ENCODE data around the gene PRSS2. TPM values are rescaled to one million over a fixed set of nuclear protein-coding genes. Genes with fewer than 3 reads are reported as not detected.
"Not testable (repeated sequence)": the region's sequence is repeated elsewhere in the genome, so short reads cannot be mapped to it uniquely, and the experiment has no call there.

PRSS2 gene
- total RNA-seq, 4 donors from 2014 or later: 1.2 TPM; not detected in 3

DNA sequence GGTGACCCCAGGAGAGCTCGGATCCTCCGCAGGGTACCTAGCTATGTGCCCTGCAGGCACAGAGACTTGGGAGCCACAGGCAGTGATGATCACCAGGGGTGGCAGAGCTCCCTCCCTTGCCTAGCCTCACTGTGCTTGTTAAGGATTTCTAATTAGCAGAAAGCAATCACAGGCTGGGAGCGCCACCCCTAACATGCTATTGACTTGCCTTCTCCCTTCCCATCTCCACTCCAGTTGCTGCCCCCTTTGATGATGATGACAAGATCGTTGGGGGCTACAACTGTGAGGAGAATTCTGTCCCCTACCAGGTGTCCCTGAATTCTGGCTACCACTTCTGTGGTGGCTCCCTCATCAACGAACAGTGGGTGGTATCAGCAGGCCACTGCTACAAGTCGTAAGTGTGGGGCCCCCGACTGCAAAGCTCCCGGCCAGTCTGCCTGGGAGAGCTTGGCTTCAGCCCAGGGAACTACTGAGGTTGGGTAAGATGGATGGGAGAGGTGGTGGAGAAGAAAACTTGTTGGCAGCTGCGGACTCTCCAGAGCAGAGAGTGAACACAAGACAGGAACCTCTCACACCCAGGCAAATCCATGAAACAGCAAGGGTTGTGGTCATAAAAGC, 20.3 kb upstream of the PRSS2 start:
- 80% methylated on average over 9 of the region's 9 CpGs for WGBS, 2 donors
- intact Hi-C loops (cut with DNase I; ENCODE audit: low total_unique reads): no loop called here
- DNase-seq (ENCODE audit: low spot score in 2 of 2): peak in 1 of 2 donors; percentile 64
- TF ChIP-seq POLR2A (IDR thresholded peaks at IDR 0.05): no peak
- TF ChIP-seq, protein P1, sequence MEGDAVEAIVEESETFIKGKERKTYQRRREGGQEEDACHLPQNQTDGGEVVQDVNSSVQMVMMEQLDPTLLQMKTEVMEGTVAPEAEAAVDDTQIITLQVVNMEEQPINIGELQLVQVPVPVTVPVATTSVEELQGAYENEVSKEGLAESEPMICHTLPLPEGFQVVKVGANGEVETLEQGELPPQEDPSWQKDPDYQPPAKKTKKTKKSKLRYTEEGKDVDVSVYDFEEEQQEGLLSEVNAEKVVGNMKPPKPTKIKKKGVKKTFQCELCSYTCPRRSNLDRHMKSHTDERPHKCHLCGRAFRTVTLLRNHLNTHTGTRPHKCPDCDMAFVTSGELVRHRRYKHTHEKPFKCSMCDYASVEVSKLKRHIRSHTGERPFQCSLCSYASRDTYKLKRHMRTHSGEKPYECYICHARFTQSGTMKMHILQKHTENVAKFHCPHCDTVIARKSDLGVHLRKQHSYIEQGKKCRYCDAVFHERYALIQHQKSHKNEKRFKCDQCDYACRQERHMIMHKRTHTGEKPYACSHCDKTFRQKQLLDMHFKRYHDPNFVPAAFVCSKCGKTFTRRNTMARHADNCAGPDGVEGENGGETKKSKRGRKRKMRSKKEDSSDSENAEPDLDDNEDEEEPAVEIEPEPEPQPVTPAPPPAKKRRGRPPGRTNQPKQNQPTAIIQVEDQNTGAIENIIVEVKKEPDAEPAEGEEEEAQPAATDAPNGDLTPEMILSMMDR (IDR thresholded peaks at IDR 0.05): no peak
- H3K4me3 ChIP-seq (ENCODE audit: low read depth, poor library complexity, severe bottlenecking): no peak overlapping the region

DNA sequence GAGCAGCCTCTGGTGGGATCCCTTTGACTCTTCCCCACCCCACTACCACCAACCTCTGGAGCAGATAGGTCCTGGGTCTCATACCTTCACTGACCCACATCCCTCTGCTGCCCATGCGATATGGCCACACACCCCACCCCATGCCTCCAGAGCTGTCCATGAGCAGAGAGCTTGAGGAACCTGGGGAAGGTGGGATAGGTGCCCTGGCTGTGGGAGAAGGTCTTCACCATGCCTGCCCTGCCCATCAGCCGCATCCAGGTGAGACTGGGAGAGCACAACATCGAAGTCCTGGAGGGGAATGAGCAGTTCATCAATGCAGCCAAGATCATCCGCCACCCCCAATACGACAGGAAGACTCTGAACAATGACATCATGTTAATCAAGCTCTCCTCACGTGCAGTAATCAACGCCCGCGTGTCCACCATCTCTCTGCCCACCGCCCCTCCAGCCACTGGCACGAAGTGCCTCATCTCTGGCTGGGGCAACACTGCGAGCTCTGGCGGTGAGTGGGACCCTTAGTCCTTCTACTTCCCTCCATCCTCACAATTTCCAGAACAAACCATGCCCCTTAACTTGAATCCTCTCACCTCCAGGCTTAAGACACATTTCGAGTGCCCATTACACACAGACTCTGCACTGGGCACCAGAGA, 19.1 kb upstream of the PRSS2 start:
- intact Hi-C loops (cut with DNase I; ENCODE audit: low total_unique reads); H3K4me3 ChIP-seq (ENCODE audit: low read depth, poor library complexity, severe bottlenecking): not testable (repeated sequence)
- WGBS, 2 donors: 89 to 94% methylated on average over 14 of the region's 14 CpGs
- peak in 1 of 2 donors; percentile 78 for DNase-seq (ENCODE audit: low spot score in 2 of 2)

DNA sequence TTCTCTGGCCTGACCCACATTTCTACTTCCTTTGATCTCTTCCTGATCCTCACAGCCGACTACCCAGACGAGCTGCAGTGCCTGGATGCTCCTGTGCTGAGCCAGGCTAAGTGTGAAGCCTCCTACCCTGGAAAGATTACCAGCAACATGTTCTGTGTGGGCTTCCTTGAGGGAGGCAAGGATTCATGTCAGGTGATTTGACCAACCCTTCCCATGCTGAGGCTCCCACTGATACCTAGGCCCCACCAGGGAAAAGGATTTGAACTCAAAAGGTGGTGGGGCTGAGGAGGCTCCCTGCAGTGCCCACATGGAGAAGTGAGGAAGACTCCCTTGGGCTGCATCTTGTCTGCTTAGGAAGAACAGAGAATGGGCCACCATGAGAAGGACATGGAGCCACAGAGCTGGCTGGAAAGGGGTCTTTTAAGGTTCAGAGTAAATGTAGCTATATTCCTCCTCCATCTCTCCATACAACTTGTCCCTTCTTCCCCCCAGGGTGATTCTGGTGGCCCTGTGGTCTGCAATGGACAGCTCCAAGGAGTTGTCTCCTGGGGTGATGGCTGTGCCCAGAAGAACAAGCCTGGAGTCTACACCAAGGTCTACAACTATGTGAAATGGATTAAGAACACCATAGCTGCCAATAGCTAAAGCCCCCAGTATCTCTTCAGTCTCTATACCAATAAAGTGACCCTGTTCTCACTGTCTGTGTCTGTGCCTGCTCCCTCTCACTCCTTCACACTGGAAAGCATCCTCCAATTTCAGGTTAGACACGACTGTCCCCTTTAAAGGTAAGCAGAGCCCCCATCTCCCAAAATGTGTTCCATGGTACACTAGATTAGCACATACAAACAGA, 18.2 kb upstream of the PRSS2 start:
- DNase-seq (ENCODE audit: low spot score in 2 of 2): peak in 1 of 2 donors; percentile 58
- intact Hi-C loops (cut with DNase I; ENCODE audit: low total_unique reads): no loop called here
- H3K4me3 ChIP-seq (ENCODE audit: low read depth, poor library complexity, severe bottlenecking): no peak overlapping the region
- TF ChIP-seq, protein P1 (IDR thresholded peaks at IDR 0.05): no peak
- no peak for TF ChIP-seq POLR2A (IDR thresholded peaks at IDR 0.05)
- 54 to 56% methylated on average over 3 of the region's 3 CpGs for WGBS, 2 donors

DNA sequence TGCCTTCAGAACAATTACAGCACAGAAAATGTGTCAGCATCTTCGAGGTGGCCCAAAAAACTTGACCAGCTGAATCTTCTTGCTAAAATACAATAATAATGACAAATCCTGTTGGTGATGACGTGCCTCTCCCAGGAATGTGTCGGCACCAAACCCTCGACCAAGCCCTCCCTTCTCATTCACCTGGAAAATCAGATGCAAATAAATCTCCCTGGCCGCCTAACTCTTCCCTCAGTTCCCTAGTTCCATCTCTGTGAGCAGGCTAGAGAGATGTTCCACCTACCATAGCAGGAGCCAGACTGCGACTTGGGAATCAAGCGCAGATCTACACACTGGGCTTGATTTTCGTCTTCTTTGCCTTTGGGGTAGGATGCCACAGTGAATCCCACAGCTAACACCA, 17.4 kb upstream of the PRSS2 start:
- WGBS, 2 donors: 59 to 71% methylated on average over 8 of the region's 8 CpGs
- DNase-seq (ENCODE audit: low spot score in 2 of 2): peak in 1 of 2 donors; percentile 46
- H3K4me3 ChIP-seq (ENCODE audit: low read depth, poor library complexity, severe bottlenecking): no peak overlapping the region
- TF ChIP-seq, protein P1 (IDR thresholded peaks at IDR 0.05): no peak
- TF ChIP-seq POLR2A (IDR thresholded peaks at IDR 0.05): no peak
- intact Hi-C loops (cut with DNase I; ENCODE audit: low total_unique reads): no loop called here

DNA sequence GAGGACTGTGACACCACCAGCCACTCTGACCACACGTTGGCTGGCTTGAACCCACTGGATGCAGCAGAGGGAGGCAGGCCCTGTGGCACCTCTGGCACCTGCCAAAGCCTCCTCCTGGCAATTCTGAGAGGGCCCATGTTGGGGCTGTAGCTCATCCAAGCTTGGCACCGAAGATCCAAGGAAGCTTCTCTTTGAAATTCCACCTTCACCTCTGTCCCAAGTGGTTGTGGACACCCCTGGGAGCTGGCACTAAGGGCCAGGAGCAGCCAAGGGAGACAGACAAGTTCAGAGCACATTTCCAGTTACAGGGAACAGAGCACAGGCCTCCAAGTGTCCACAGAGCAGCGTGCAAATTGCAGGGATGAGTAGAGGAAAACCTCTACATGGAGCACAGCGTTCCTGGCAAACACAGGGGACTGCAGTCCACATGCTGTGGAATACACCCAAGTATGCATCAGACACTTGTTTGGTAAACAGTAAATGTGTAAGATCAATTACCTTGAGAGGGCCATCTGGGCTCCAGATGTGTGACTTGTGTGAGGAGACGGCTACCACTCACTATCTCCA, 16.8 kb upstream of the PRSS2 start:
- intact Hi-C loops (cut with DNase I; ENCODE audit: low total_unique reads); H3K4me3 ChIP-seq (ENCODE audit: low read depth, poor library complexity, severe bottlenecking): not testable (repeated sequence)
- 41 to 59% methylated on average over 5 of the region's 5 CpGs for WGBS, 2 donors
- peak; percentile 65 to 81 for DNase-seq (ENCODE audit: low spot score in 2 of 2)

DNA sequence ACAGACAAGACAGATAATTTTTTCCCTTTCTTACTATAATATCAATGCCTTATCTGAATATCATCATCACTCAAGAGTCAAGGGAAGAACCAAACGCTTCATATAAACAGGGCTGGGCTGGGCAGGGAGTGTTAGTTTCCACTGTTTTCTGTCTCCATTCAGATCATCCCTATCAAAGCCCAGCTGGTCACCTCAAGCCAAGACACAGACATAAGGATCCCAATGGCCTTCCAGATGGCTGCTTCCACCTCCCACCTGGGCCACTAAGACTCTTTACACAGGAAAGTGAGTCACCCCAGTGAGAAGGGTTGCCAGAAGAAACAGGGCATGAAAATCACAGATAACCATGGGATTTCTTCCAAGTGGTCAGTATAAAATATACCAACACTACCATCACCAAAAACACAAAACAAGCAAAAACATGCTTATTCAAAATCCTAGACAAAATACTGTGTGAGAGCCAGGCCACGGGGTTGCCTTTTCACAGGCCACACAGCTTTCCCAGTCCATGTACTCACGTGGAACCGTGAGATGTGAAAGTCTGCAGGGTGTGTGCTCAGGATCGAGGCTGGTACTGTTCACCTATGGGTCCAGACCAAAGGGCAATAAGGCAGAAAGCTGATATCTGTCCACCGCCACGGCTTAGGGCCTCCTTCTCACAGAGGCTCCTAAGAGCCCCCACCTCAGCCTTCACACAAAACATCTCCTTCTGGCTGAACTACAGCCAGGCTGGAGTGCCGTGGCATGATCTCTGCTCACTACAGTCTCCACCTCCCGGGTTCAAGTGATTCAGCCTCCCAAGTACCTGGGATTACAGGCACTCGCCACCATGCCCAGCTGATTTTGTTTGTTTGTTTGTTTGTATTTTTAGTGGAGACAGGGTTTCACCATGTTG, 15.8 kb upstream of the PRSS2 start:
- TF ChIP-seq POLR2A (IDR thresholded peaks at IDR 0.05): no peak
- TF ChIP-seq, protein P1 (IDR thresholded peaks at IDR 0.05): no peak
- peak in 1 of 2 donors; percentile 72 for DNase-seq (ENCODE audit: low spot score in 2 of 2)
- intact Hi-C loops (cut with DNase I; ENCODE audit: low total_unique reads): no loop called here
- no peak overlapping the region for H3K4me3 ChIP-seq (ENCODE audit: low read depth, poor library complexity, severe bottlenecking)
- WGBS, 2 donors: 77 to 82% methylated on average over 10 of the region's 10 CpGs

DNA sequence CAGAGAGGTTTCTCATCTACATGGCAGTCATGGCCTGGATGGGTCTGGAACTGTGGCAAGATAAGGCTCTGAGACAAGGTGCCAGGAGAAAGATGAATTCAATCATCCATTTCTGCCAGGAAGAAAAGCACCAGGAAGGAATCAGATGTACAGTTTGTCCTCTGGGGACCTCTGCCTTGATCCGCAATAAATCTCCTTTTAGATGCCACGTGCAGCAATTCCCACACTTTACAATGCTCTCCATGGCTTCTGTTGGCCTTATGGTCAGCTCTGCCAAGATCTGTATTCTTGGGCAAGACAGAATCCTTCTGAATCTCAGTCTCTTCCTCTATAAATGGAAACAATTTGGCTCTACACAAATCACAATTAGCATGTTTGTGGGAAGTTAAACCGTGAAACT, 12.5 kb upstream of the PRSS2 start:
- intact Hi-C loops (cut with DNase I; ENCODE audit: low total_unique reads); H3K4me3 ChIP-seq (ENCODE audit: low read depth, poor library complexity, severe bottlenecking); DNase-seq (ENCODE audit: low spot score in 2 of 2): not testable (repeated sequence)
- WGBS, 2 donors: 66 to 79% methylated on average over 3 of the region's 3 CpGs

Data from lower leg skin (tissue), 4 donors.